Thymus (tissue), 11 donors: ENCODE results near the gene SRPX. TPM values are rescaled to one million over a fixed set of nuclear protein-coding genes. Genes with fewer than 3 reads are reported as not detected.

Experiments
- DNase-seq, 9 donors: peaks; one replicate each; pipeline ENCODE4 v3.0.0-alpha.2; 2013; ENCODE audit warnings: low spot score in 9 of 9, low read depth in 6 of 9, missing footprints in 1 of 9
- H3K27ac ChIP-seq, 2 donors: one replicate each; pipeline ENCODE4 v1.5.1; 2013; ENCODE audit warnings: control low read depth in 1 of 2, low read depth in 1 of 2, low read length in 1 of 2, mild to moderate bottlenecking in 1 of 2, moderate library complexity in 1 of 2
- H3K27me3 ChIP-seq, 2 donors: one replicate each; pipeline ENCODE4 v1.5.1; 2013; ENCODE audit warnings: low read length in 1 of 2; ENCODE audit not compliant: control insufficient read depth in 2 of 2, insufficient read depth in 1 of 2
- H3K36me3 ChIP-seq, 2 donors: one replicate each; pipeline ENCODE4 v1.5.1; 2013; ENCODE audit warnings: low read length in 1 of 2, mild to moderate bottlenecking in 1 of 2, moderate library complexity in 1 of 2; ENCODE audit not compliant: control insufficient read depth in 2 of 2, insufficient read depth in 2 of 2
- H3K4me1 ChIP-seq, 2 donors: one replicate each; pipeline ENCODE4 v1.5.1; 2013; ENCODE audit warnings: low read length in 2 of 2; ENCODE audit not compliant: control insufficient read depth in 2 of 2, insufficient read depth in 2 of 2
- H3K4me3 ChIP-seq, 2 donors: one replicate each; pipeline ENCODE4 v1.5.1; 2013; ENCODE audit warnings: low read length in 2 of 2, control low read depth in 1 of 2, mild to moderate bottlenecking in 1 of 2
- H3K9me3 ChIP-seq, 2 donors: one replicate each; pipeline ENCODE4 v1.5.1; 2013; ENCODE audit warnings: low read length in 1 of 2, mild to moderate bottlenecking in 1 of 2; ENCODE audit not compliant: control insufficient read depth in 2 of 2, insufficient read depth in 1 of 2
- WGBS: extraction: QIAGEN DNeasy Blood & Tissue Kit; methylation state at CpG from one replicate; pipeline ENCODE4 v1.1.7; 2013; 5-methylcytosine and 5-hydroxymethylcytosine counted together
- polyA plus RNA-seq: library from polyadenylated mRNA; stranded (reverse); fragments of 200-250 nt; gene quantifications from one replicate; pipeline ENCODE4 v1.2.3, GENCODE V29; 2013
- total RNA-seq: library from RNA; stranded (reverse); fragments of 120-200 nt; gene quantifications from one replicate; pipeline ENCODE4 v1.2.4, GENCODE V29; 2013
- donor health status: healthy.

Gene SRPX
- total and polyA plus RNA-seq, 2 donors: 11.1 to 108 TPM

DNA sequence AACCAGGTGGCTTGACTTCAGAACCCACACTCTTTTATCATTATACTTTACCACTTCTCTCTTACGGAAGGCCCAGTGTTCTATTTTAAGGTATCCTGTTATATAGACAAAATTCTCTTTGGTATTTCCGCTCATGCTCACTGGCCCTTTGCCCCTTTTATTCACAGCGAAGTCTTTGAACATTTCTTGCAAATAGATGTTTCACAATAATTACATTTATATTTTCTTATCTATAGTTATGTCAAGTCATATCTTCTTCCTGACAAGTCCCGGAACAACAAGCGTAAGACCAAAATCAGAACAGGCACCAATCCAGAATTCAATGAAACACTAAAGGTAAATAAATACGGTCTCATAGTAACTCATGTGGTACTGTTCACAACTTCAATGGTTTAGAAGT lies 112.3 kb downstream of the SRPX start:
- H3K4me1 ChIP-seq: no peaks in the 10 kb centered on the region
- H3K9me3 ChIP-seq: no peaks in the 10 kb centered on the region
- no peaks in the 10 kb centered on the region for H3K27me3 ChIP-seq
- WGBS: 89% methylated on average over 6 of the region's 6 CpGs
- DNase-seq: no peak
- H3K36me3 ChIP-seq: no peaks in the 10 kb centered on the region
- H3K4me3 ChIP-seq: no peak overlapping the region
- no peak overlapping the region for H3K27ac ChIP-seq

GRCh38 chrX:38106991-38107655 lies 113.5 kb downstream of the SRPX start:
- 92% methylated on average over 6 of the region's 6 CpGs for WGBS
- no peak for DNase-seq
- Histone ChIP-seq H3K9me3 (no peaks in the 10 kb centered on the region), H3K27me3 (no peaks in the 10 kb centered on the region), H3K4me1 (no peaks in the 10 kb centered on the region), H3K27ac (no peak overlapping the region), H3K36me3 (no peaks in the 10 kb centered on the region), H3K4me3 (no peak overlapping the region)

DNA sequence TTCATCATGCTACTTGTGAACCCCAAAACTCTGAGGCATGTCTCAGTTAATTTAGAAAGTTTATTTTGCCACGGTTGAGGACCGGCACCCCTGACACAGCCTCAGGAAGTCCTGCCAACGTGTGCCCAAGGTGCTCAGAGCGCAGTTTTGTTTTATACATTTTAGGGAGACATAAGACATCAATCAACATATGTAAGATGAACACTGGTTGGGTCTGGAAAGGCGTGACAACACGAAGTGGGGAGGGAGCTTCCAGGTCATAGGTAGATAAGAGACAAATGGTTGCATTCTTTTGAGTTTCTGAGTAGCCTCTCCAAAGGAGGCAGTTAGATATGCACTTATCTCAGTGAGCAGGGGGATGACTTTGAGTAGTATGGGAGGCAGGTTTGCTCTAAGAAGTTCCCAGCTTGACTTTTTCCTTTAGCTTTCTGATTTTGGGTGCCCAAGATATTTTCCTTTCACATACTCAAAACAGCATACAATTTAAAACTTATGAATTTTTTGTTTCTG lies 115.4 kb downstream of the SRPX start:
- no peaks in the 10 kb centered on the region for H3K27me3 ChIP-seq
- WGBS: 95% methylated on average over 6 of the region's 6 CpGs
- DNase-seq: no peak
- no peaks in the 10 kb centered on the region for H3K4me1 ChIP-seq
- H3K9me3 ChIP-seq: no peaks in the 10 kb centered on the region
- no peak overlapping the region for H3K27ac ChIP-seq
- H3K36me3 ChIP-seq: no peaks in the 10 kb centered on the region
- H3K4me3 ChIP-seq: no peak overlapping the region

DNA sequence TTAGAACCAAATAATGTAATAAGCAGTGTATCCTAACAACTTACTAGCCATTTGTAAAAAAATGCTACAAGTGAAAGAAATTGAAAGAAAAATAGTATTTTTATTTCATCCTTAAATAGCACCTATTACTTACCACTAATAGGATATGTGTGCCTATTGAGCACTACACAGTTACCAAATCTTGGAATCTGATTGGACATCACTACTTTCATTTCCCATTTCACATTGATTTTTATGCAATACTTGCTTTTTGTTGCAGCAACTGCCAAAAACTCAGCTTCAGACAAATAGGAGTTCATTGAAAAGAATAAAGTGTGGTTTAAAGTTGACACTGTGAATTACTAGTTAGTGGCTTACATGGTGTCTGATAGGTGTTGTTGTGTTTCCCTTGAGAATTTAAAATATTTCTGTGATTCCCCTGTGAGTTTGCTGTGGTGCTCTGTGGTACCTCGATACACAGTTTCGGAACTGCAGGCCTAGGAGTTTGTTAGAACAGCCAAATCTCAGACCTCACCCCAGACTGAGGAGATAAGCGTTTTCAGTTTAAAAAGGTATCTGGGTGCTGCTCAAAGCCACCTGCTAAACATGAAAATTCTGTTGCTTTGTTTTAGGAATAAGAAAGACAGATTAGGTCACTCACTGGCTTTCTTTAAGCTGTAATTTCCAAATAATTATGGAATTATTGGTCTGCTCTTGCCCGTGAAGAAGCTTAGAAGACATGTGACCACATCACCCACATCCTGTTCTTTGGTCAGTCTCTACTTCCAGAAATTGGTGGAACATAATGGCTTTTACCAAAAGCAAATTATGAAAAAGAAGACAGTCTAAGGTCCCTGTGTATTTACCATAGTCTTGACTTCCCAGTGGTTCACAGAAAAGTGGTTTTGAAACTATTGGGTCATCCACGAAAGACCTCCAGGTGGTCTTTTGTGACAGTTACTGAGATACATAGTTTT lies 116.5 kb downstream of the SRPX start:
- no peaks in the 10 kb centered on the region for H3K36me3 ChIP-seq
- H3K27me3 ChIP-seq: no peaks in the 10 kb centered on the region
- no peaks in the 10 kb centered on the region for H3K9me3 ChIP-seq
- H3K27ac ChIP-seq: no peak overlapping the region
- no peak for DNase-seq
- H3K4me3 ChIP-seq: no peak overlapping the region
- H3K4me1 ChIP-seq: no peaks in the 10 kb centered on the region
- WGBS: 61% methylated on average over 5 of the region's 5 CpGs

DNA sequence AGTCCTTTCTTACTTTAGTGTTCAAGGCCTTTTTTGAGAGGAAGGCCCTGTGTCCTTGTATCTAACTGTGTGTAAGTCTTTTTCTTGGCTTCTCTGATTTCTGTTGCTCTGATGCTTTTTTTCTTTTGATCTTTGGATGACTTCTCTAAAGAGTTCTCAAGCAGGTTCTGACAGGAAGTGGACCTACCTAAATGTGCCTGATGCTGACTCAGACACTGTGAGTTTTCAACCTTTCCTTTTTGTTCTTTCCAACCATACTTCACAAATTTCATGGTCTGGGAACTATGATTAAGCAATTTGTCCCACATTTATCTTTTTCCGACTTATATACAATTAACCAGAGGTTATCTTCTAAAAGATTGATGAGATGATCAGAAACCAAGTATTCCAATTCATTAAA lies 117.8 kb downstream of the SRPX start:
- no peak overlapping the region for H3K4me3 ChIP-seq
- H3K4me1 ChIP-seq: no peaks in the 10 kb centered on the region
- H3K36me3 ChIP-seq: no peaks in the 10 kb centered on the region
- no peaks in the 10 kb centered on the region for H3K27me3 ChIP-seq
- H3K27ac ChIP-seq: no peak overlapping the region
- 96% methylated on average over 1 of the region's 1 CpG for WGBS
- DNase-seq: peak in 1 of 9 donors; percentile 2
- H3K9me3 ChIP-seq: no peaks in the 10 kb centered on the region

DNA sequence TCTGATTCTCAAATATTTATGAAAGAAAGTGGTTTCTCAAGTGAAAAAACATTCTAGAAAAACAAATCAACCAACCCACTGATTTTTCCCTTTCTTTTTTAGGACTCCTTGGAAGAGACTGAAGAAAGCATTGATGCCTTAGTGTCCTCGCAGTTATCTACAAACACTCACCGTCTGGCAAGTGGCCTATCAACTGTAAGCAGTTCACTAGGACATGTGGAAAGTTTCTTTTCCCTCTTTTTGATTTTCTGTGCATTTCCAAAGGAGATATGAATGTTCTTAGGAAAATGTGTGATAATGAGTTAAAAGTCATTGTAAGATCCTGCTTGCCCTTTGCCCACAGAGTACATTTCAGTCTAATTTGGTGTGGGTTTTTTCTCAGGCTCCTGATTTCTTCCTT lies 118.4 kb downstream of the SRPX start:
- Histone ChIP-seq H3K27ac (no peak overlapping the region), H3K36me3 (no peaks in the 10 kb centered on the region), H3K27me3 (no peaks in the 10 kb centered on the region), H3K9me3 (no peaks in the 10 kb centered on the region), H3K4me3 (no peak overlapping the region), H3K4me1 (no peaks in the 10 kb centered on the region)
- no peak for DNase-seq
- WGBS: 94% methylated on average over 2 of the region's 2 CpGs

DNA sequence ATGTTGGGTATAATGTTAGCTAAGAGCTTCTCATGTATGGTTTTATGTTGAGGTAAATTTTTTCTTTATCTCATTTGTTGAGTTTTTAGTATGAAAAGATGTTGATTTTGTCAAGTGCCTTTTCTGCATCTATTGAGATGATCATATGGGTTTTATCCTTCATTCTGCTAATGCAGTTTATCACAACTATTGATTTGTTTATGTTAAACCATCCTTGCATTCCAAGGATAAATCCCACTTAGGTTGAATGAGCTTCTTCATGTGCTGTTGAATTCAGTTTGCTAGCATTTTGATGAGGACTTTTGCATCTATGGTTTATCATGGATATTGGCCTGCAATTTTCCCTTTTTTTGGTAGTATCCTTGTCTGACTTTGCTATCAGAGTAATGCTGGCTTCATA lies 121.0 kb downstream of the SRPX start:
- Histone ChIP-seq H3K27me3 (no peaks in the 10 kb centered on the region), H3K4me3 (no peak overlapping the region), H3K4me1 (no peaks in the 10 kb centered on the region), H3K36me3 (no peaks in the 10 kb centered on the region), H3K27ac (no peak overlapping the region), H3K9me3 (no peaks in the 10 kb centered on the region)
- DNase-seq: no peak
